ENCODE measurements around the gene DENND1A.

GRCh38 chr9:123775289-123776284 is 154.3 kb downstream of the DENND1A start:
- no peak for TF ChIP-seq CTCF (conservative IDR thresholded peaks at IDR 0.05; ENCODE audit: low read depth, low read length)
- TF ChIP-seq EZH2phosphoT487 (IDR thresholded peaks at IDR 0.05; ENCODE audit: borderline replicate concordance, low read length): no peak

Measured in PC-3 (cell line).